Measurements from ENCODE around the gene CFAP97D1.

The CFAP97D1 gene

GRCh38 chr17:43816336-43817320 lies 36.4 kb downstream of the CFAP97D1 start:
- H3K9ac ChIP-seq (ENCODE audit: low read depth, low read length) = no peak overlapping the region
- no peak overlapping the region for H2AFZ ChIP-seq (ENCODE audit: low read depth, low read length)
- peaks cover 13% of the 10 kb centered on the region for H3K27me3 ChIP-seq (ENCODE audit: insufficient read depth, low read length, poor library complexity)
- H3K4me2 ChIP-seq (ENCODE audit: insufficient read depth, low read length) = no peak overlapping the region
- no peak for DNase-seq
- no peaks in the 10 kb centered on the region for H4K20me1 ChIP-seq (ENCODE audit: insufficient read depth, low read length)
- H3K9me3 ChIP-seq (ENCODE audit: insufficient read depth, low read length, severe bottlenecking) = no peaks in the 10 kb centered on the region
- no peak for TF ChIP-seq EZH2 (IDR thresholded peaks at IDR 0.05; ENCODE audit: borderline replicate concordance, low read depth, low read length, severe bottlenecking)
- no peak for TF ChIP-seq CTCF (IDR thresholded peaks at IDR 0.05; ENCODE audit: borderline replicate concordance, extremely low read depth, low read length, poor library complexity, severe bottlenecking)
- no peak overlapping the region for H3K27ac ChIP-seq (ENCODE audit: low read length)
- H3K79me2 ChIP-seq (ENCODE audit: insufficient read depth, low read length) = no peaks in the 10 kb centered on the region
- no peaks in the 10 kb centered on the region for H3K4me1 ChIP-seq (ENCODE audit: insufficient read depth, low read length)
- no peaks in the 10 kb centered on the region for H3K36me3 ChIP-seq (ENCODE audit: insufficient read depth, low read length)
- no peak for ATAC-seq (ENCODE audit: insufficient read depth, low read depth)
- H3K4me3 ChIP-seq (ENCODE audit: low read depth in 1 of 2, low read length in 2 of 2) = no peak overlapping the region

GRCh38 chr17:43817826-43818225 lies 37.6 kb downstream of the CFAP97D1 start:
- Histone ChIP-seq H3K27me3 (ENCODE audit: insufficient read depth, low read length, poor library complexity) (peaks cover 9% of the 10 kb centered on the region), H3K4me1 (ENCODE audit: insufficient read depth, low read length) (no peaks in the 10 kb centered on the region), H3K27ac (ENCODE audit: low read length) (no peak overlapping the region), H3K9me3 (ENCODE audit: insufficient read depth, low read length, severe bottlenecking) (no peaks in the 10 kb centered on the region), H3K36me3 (ENCODE audit: insufficient read depth, low read length) (no peaks in the 10 kb centered on the region), H3K4me2 (ENCODE audit: insufficient read depth, low read length) (no peak overlapping the region), H3K9ac (ENCODE audit: low read depth, low read length) (no peak overlapping the region), H3K79me2 (ENCODE audit: insufficient read depth, low read length) (no peaks in the 10 kb centered on the region), H4K20me1 (ENCODE audit: insufficient read depth, low read length) (no peaks in the 10 kb centered on the region), H2AFZ (ENCODE audit: low read depth, low read length) (no peak overlapping the region), H3K4me3 (ENCODE audit: low read depth in 1 of 2, low read length in 2 of 2) (no peak overlapping the region)
- TF ChIP-seq EZH2 (IDR thresholded peaks at IDR 0.05; ENCODE audit: borderline replicate concordance, low read depth, low read length, severe bottlenecking) (no peak), CTCF (IDR thresholded peaks at IDR 0.05; ENCODE audit: borderline replicate concordance, extremely low read depth, low read length, poor library complexity, severe bottlenecking) (no peak)
- DNase-seq = no peak
- no peak for ATAC-seq (ENCODE audit: insufficient read depth, low read depth)

DNA sequence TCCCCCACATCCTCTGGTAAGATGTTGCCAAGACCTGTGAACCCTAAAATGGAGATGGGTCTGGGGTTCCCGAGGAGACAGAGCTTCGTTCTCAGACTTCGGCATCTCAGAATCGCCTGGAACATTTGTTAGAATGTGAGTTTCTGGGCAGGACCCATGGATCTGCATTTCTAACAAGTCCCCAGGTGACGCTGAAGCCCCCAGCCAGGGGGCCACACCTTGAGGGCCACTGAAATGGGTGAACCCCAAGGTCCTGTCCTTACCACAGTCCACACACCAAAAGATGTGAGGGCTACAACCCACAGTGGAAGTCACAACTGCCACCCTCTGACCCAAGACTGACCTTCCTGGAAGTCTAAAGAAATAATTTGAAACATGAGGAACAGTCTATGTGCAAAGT lies 38.7 kb downstream of the CFAP97D1 start:
- H3K9ac ChIP-seq (ENCODE audit: low read depth, low read length) = no peak overlapping the region
- DNase-seq = no peak
- no peaks in the 10 kb centered on the region for H3K36me3 ChIP-seq (ENCODE audit: insufficient read depth, low read length)
- no peak overlapping the region for H3K4me3 ChIP-seq (ENCODE audit: low read depth in 1 of 2, low read length in 2 of 2)
- H2AFZ ChIP-seq (ENCODE audit: low read depth, low read length) = no peak overlapping the region
- H3K79me2 ChIP-seq (ENCODE audit: insufficient read depth, low read length) = no peaks in the 10 kb centered on the region
- no peaks in the 10 kb centered on the region for H3K4me1 ChIP-seq (ENCODE audit: insufficient read depth, low read length)
- no peak for ATAC-seq (ENCODE audit: insufficient read depth, low read depth)
- TF ChIP-seq CTCF (IDR thresholded peaks at IDR 0.05; ENCODE audit: borderline replicate concordance, extremely low read depth, low read length, poor library complexity, severe bottlenecking) (no peak), EZH2 (IDR thresholded peaks at IDR 0.05; ENCODE audit: borderline replicate concordance, low read depth, low read length, severe bottlenecking) (no peak)
- no peak overlapping the region for H3K4me2 ChIP-seq (ENCODE audit: insufficient read depth, low read length)
- no peaks in the 10 kb centered on the region for H3K9me3 ChIP-seq (ENCODE audit: insufficient read depth, low read length, severe bottlenecking)
- peaks cover 8% of the 10 kb centered on the region for H3K27me3 ChIP-seq (ENCODE audit: insufficient read depth, low read length, poor library complexity)
- no peaks in the 10 kb centered on the region for H4K20me1 ChIP-seq (ENCODE audit: insufficient read depth, low read length)
- no peak overlapping the region for H3K27ac ChIP-seq (ENCODE audit: low read length)

All from DND-41 (cell line).